ENCODE data around the gene ADAMTSL3.

GRCh38 chr15:83809345-83809744, 155.4 kb downstream of the ADAMTSL3 start:
- TF ChIP-seq CTCF (IDR thresholded peaks at IDR 0.05; ENCODE audit: insufficient read depth, low read length, poor library complexity, severe bottlenecking) (no peak), EZH2phosphoT487 (conservative IDR thresholded peaks at IDR 0.05; ENCODE audit: low read length) (no peak)

All from SU-DHL-6 (cell line).